ENCODE results near the gene C1QTNF5. TPM values are rescaled to one million over a fixed set of nuclear protein-coding genes. Genes with fewer than 3 reads are reported as not detected.
A peak's percentile ranks its signal among the peaks of the same experiment; 100 is the strongest.

Gene C1QTNF5
- total and polyA plus RNA-seq, 2 of the 8 experiments (the other 6 are each of a cell fraction or from before 2014, with no cell fraction given), result 2.2 to 2.7 TPM

GRCh38 chr11:119316016-119316728, 24.5 kb downstream of the C1QTNF5 start:
- Histone ChIP-seq H3K9me3 (ENCODE audit: insufficient read depth in 2 of 2, low read depth in 1 of 2, low read length in 1 of 2) (no peaks in the 10 kb centered on the region), H3K4me3 (ENCODE audit: extremely low read depth in 1 of 4, insufficient read depth in 2 of 4, low read depth in 3 of 4, low read length in 4 of 4) (peak overlapping the region; percentile 55 to 77 (median 66)), H3K27ac (ENCODE audit: low read depth, low read length) (no peak overlapping the region), H2AK5ac (ENCODE audit: low read depth, low read length) (peak overlapping the region; percentile 97; the same call in 1 of the 2 replicates), H4K91ac (replicated peaks; ENCODE audit: insufficient read length, low read length) (no peak overlapping the region), H3K4me2 (ENCODE audit: insufficient read depth in 1 of 2, low read depth in 2 of 2, low read length in 2 of 2) (peak overlapping the region; percentile 97), H3K9ac (replicated peaks in 1 of 4; ENCODE audit: extremely low read depth in 1 of 4, low read depth in 3 of 4, low read length in 3 of 4) (no peak overlapping the region; a peak in 3 of 7 replicates), H4K20me1 (replicated peaks in 1 of 2; ENCODE audit: control insufficient read depth in 1 of 2, insufficient read depth in 2 of 2, low read length in 2 of 2) (peaks cover 2% of the 10 kb centered on the region in 2 experiments), H3K23ac (ENCODE audit: insufficient read length) (no peak overlapping the region), H4K8ac (ENCODE audit: extremely low read depth, insufficient read depth, low read length) (no peak overlapping the region), H3K56ac (replicated peaks; ENCODE audit: insufficient read length, low read depth, low read length) (no peak overlapping the region), H3K23me2 (ENCODE audit: low read depth, low read length) (peaks cover 31% of the 10 kb centered on the region), H2BK120ac (replicated peaks; ENCODE audit: low read depth, low read length) (no peak overlapping the region), H2BK12ac (ENCODE audit: low read depth, low read length) (no peak overlapping the region), H3K4me1 (replicated peaks in 1 of 4; ENCODE audit: control insufficient read depth in 3 of 4, insufficient read depth in 4 of 4, low read length in 3 of 4) (peaks cover 11 to 53% (median 45%) of the 10 kb centered on the region in 4 experiments), H3K27me3 (replicated peaks in 1 of 4; ENCODE audit: control insufficient read depth in 3 of 4, extremely low read depth in 1 of 4, insufficient read depth in 3 of 4, low read length in 3 of 4) (peaks cover 5 to 46% (median 36%) of the 10 kb centered on the region in 4 experiments), H3K18ac (ENCODE audit: extremely low read depth, low read length) (peak overlapping the region; percentile 78), H2BK15ac (ENCODE audit: low read length) (0 out of 2 replicates have a peak overlapping the region, but pooled peaks have one; percentile 40), H3K36me3 (ENCODE audit: control insufficient read depth in 2 of 4, insufficient read depth in 4 of 4, low read length in 3 of 4) (no peaks in the 10 kb centered on the region; a peak in 2 of 8 replicates), H2AFZ (ENCODE audit: low read length) (no peak overlapping the region), H3K79me1 (ENCODE audit: low read depth, low read length) (no peaks in the 10 kb centered on the region), H3K14ac (ENCODE audit: insufficient read length) (no peak overlapping the region), H4K5ac (ENCODE audit: insufficient read length, low read depth, low read length) (no peak overlapping the region), H3K4ac (replicated peaks; ENCODE audit: insufficient read length, low read depth, low read length) (no peak overlapping the region), H3K79me2 (ENCODE audit: control insufficient read depth in 1 of 2, insufficient read depth in 2 of 2, low read length in 2 of 2) (no peaks in the 10 kb centered on the region), H2BK20ac (ENCODE audit: low read length) (no peak overlapping the region), H2BK5ac (ENCODE audit: low read depth, low read length) (no peak overlapping the region)
- WGBS, 2 experiments (ENCODE audit: extremely low coverage in 1 of 2, insufficient coverage in 1 of 2, insufficient read length in 1 of 2, insufficient replicate concordance in 2 of 2, low coverage in 1 of 2, low lambda C conversion rate in 2 of 2, missing lambda C conversion rate in 1 of 2), result 2% methylated on average over 39 of the region's 46 CpGs; no CpG with 5 or more reads in 1 of the 2 experiments
- FAIRE-seq, result no peak
- ChIA-PET POLR2A (ENCODE audit: partially characterized antibody) (interaction anchor here (0.9 to 5.4 kb wide), 15 partner anchors 9 to 249 kb away, joined by 3 to 44 read pairs (median 5); partner anchors contain the start of genes ABCG4, C1QTNF5, HMBS and RNF26), CTCF (ENCODE audit: partially characterized antibody) (interaction anchor here (0.5 to 16.8 kb wide), 12 partner anchors 8 to 886 kb away, joined by 3 to 415 read pairs (median 4); partner anchors contain the start of genes C1QTNF5, MFRP and RNF26)
- TF ChIP-seq ATF2 (IDR thresholded peaks at IDR 0.05; ENCODE audit: low read length) (no peak), POU5F1 (IDR thresholded peaks at IDR 0.05; ENCODE audit: low read depth, low read length) (no peak), SAP30 (IDR thresholded peaks at IDR 0.05; ENCODE audit: insufficient read depth, insufficient replicate concordance, low read length) (peak; percentile 34), MAFK (IDR thresholded peaks at IDR 0.05; ENCODE audit: low read depth, low read length) (no peak), SUZ12 (IDR thresholded peaks at IDR 0.05; ENCODE audit: low read length) (peak; percentile 74), JUND (IDR thresholded peaks at IDR 0.05; ENCODE audit: low read length) (no peak), RFX5 (IDR thresholded peaks at IDR 0.05; ENCODE audit: borderline replicate concordance, low read depth, low read length) (no peak), EZH2 (IDR thresholded peaks at IDR 0.05; ENCODE audit: low read depth, low read length, severe bottlenecking) (peak; percentile 53), SIN3A (conservative IDR thresholded peaks at IDR 0.05 in 1 of 2, IDR thresholded peaks at IDR 0.05 in 1 of 2; ENCODE audit: low read depth in 1 of 2, low read length in 2 of 2) (no peak), TAF1 (IDR thresholded peaks at IDR 0.05; ENCODE audit: low read depth, low read length) (no peak)
- no peak for DNase-seq (ENCODE audit: low read depth in 1 of 2, low spot score in 2 of 2)

Data from H1 (cell line).